ENCODE data around the gene NCK2.

DNA sequence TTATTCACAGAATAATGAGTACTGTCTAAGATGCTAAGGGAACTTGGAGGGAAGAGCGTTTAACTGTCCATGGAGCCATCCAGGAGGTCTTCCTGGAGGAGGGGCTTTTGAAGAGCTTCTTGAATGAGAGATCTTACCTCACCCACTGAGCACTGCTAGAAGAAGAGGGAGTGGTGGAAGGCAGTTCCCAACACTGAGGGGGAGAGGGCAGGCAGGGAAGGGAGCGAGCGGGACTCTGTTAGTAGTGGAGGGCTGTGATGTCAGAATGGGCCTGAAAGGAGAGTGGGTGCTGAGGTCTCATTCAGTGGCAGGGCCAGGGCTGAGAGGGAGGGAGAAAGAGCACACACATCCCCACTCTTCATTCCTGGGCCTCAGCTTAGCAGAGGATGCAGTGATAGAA lies 65.0 kb downstream of the NCK2 start:
- no peak for TF ChIP-seq TAF1 (IDR thresholded peaks at IDR 0.05; ENCODE audit: low read depth, low read length)
- TF ChIP-seq POLR2A (IDR thresholded peaks at IDR 0.05; ENCODE audit: low read depth, low read length): 0 out of 2 replicates have a peak, but pooled peaks have one; percentile 30
- no peak for TF ChIP-seq POLR2AphosphoS5 (IDR thresholded peaks at IDR 0.05; ENCODE audit: low read depth, low read length)
- no peak for TF ChIP-seq SPI1 (IDR thresholded peaks at IDR 0.05; ENCODE audit: low read depth, low read length)
- no peak for TF ChIP-seq POU2F2 (IDR thresholded peaks at IDR 0.05; ENCODE audit: low read depth, low read length)

All from GM12891 (cell line).